ENCODE results near the gene FOSL2. TPM values are rescaled to one million over a fixed set of nuclear protein-coding genes. Genes with fewer than 3 reads are reported as not detected.

FOSL2 gene
- total and polyA plus RNA-seq, 2 experiments from 2014 or later, result 0.60 to 4.3 TPM

GRCh38 chr2:28377984-28378678, 14.5 kb upstream of the FOSL2 start (continued):
- no peak for TF ChIP-seq REST (IDR thresholded peaks at IDR 0.05; ENCODE audit: unreplicated experiment)
- no peak for TF ChIP-seq JUNB (IDR thresholded peaks at IDR 0.05; ENCODE audit: unreplicated experiment)
- TF ChIP-seq ETS1 (IDR thresholded peaks at IDR 0.05), result no peak

- DNase-seq (ENCODE audit: low spot score) (no peak), ATAC-seq (no peak)
- Histone ChIP-seq H3K27me3 (ENCODE audit: insufficient read depth) (0 out of 2 replicates have a peak, but pooled peaks cover 31% of the 10 kb centered on the region), H3K4me1 (ENCODE audit: insufficient read depth) (no peaks in the 10 kb centered on the region), H3K79me2 (replicated peaks; ENCODE audit: insufficient read depth) (no peaks in the 10 kb centered on the region), H3K4me3 (no peak overlapping the region), H3K9me2 (ENCODE audit: insufficient read depth) (no peaks in the 10 kb centered on the region), H3F3A (replicated peaks; ENCODE audit: low read depth) (no peaks in the 10 kb centered on the region), H3K36me3 (ENCODE audit: insufficient read depth) (no peaks in the 10 kb centered on the region), H3K4me2 (no peak overlapping the region), H4K20me1 (replicated peaks; ENCODE audit: insufficient read depth) (no peaks in the 10 kb centered on the region), H2AFZ (no peak overlapping the region), H3K27ac (ENCODE audit: low read depth) (no peak overlapping the region)
- H3K36me3 Mint-ChIP-seq (ENCODE audit: low read depth), result no peaks in the 10 kb centered on the region
- peaks cover 2% of the 10 kb centered on the region; the same call in 1 of the 3 replicates for H3K4me1 Mint-ChIP-seq
- H3K4me3 Mint-ChIP-seq, result no peak overlapping the region
- H3K9me3 Mint-ChIP-seq, result no peaks in the 10 kb centered on the region
- TF ChIP-seq EZH2phosphoT487 (IDR thresholded peaks at IDR 0.05; ENCODE audit: unreplicated experiment), result no peak
- TF ChIP-seq ZNF331 (CRISPR knock-in tag; IDR thresholded peaks at IDR 0.05; ENCODE audit: low read depth), result no peak
- no peak for TF ChIP-seq POLR2AphosphoS5 (IDR thresholded peaks at IDR 0.05; ENCODE audit: low read depth)
- TF ChIP-seq REST (IDR thresholded peaks at IDR 0.05; ENCODE audit: unreplicated experiment), result no peak
- H3K27me3 Mint-ChIP-seq (ENCODE audit: insufficient read depth, low read depth, poor library complexity), result peaks cover 17% of the 10 kb centered on the region
- H3K27ac Mint-ChIP-seq, result no peak overlapping the region
Measured at GRCh38 chr2:28378679-28379584, 13.7 kb upstream of the FOSL2 start.
